Testis (tissue), 3 donors: ENCODE measurements around the gene WDFY4. TPM values are rescaled to one million over a fixed set of nuclear protein-coding genes. Genes with fewer than 3 reads are reported as not detected.

Experiments
- DNase-seq: peaks from one replicate; pipeline ENCODE4 v3.0.0-alpha.2; 2019
- H3K27ac ChIP-seq, 2 donors: fragments of 200-600 bp; sonication (generic); one replicate each; pipeline ENCODE4 v1.5.1; 2019
- H3K27me3 ChIP-seq: fragments of 200-600 bp; sonication (generic); one replicate; pipeline ENCODE4 v1.5.1; 2019
- H3K36me3 ChIP-seq: fragments of 200-600 bp; sonication (generic); one replicate; pipeline ENCODE4 v1.5.1; 2017; ENCODE audit warnings: low read depth; ENCODE audit errors: missing control alignments
- H3K4me1 ChIP-seq: fragments of 200-600 bp; sonication (generic); one replicate; pipeline ENCODE4 v1.5.1; 2019
- H3K4me3 ChIP-seq, 2 donors: fragments of 200-600 bp; sonication (generic); one replicate each; pipeline ENCODE4 v1.5.1; 2017 to 2019
- H3K9me3 ChIP-seq: fragments of 200-600 bp; sonication (generic); one replicate; pipeline ENCODE4 v1.5.1; 2017
- POLR2A ChIP-seq: fragments of 450-650 bp; IDR thresholded peaks from one replicate; pipeline ENCODE4 v1.6.1; 2017; ENCODE audit warnings: antibody characterized with exemption, mild to moderate bottlenecking, moderate library complexity
- WGBS, 2 donors: methylation state at CpG; one replicate each; pipeline ENCODE4 v1.1.5; 2018; 5-methylcytosine and 5-hydroxymethylcytosine counted together
- intact Hi-C: fragments of 100-400 bp; cut with DNase I; formaldehyde crosslinking; loops from one replicate; pipeline ENCODE4 v1.15.1; 2023; ENCODE audit warnings: low total_unique reads
- microRNA-seq, 2 donors: library from miRNA; unstranded; fragments of <30 nt; microRNA quantifications; one replicate each; pipeline ENCODE4, GENCODE V29; 2016; ENCODE audit warnings: borderline number of aligned reads in 2 of 2, borderline replicate concordance in 1 of 2
- polyA plus RNA-seq: library from polyadenylated mRNA; stranded (reverse); fragments of 350-450 nt; fragmentation: Illumina TruSeq; extraction: RNeasy Lipid Tissue Mini Kit (QIAGEN cat#74804); gene quantifications from one replicate; pipeline ENCODE4 v1.2.3, GENCODE V29; 2014; ENCODE audit warnings: low read depth, low replicate concordance; ENCODE audit not compliant: insufficient read depth
- small RNA-seq, 2 donors: library from RNA; depleted of rRNA; stranded (forward); fragments of <200 nt; gene quantifications; one replicate each; pipeline ENCODE3, GENCODE V24; 2016
- total RNA-seq, 2 donors: library from RNA; depleted of rRNA; stranded (reverse); fragments of >200 nt; gene quantifications; one replicate each; pipeline ENCODE4 v1.2.3, GENCODE V29; 2016
- TF ChIP-seq, protein P1 (sequence below), 3 experiments: fragments of 450-650 bp in 2 of 3; fragments of 200-600 bp in 1 of 3; sonication (generic) in 1 of 3; IDR thresholded peaks; one replicate each; pipeline ENCODE4 v1.5.1; 2016 to 2019; ENCODE audit warnings: antibody characterized with exemption in 3 of 3, mild to moderate bottlenecking in 2 of 3, moderate library complexity in 1 of 3

Gene WDFY4
- total and polyA plus RNA-seq, 3 donors from 2014 or later = 10.2 to 21.5 (median 18.4) TPM

DNA sequence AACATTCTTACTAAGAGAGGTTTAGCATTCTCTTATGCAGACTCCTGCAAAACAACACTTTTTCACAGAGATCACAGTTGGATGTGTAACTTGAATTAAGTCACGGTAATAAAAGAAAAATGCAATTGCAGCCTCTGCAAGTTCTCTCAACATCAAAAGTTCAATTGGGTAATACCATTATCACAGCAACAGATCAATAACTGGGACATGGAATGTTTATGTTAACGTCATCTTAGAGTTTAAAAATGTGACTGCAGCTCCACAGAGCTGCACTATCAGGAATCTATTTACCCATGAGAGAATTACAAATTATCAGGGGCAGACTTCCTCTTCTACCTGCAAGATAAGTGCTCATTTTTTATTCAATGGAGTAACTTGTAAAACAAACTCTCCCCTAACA, 344.0 kb downstream of the WDFY4 start:
- Histone ChIP-seq H3K4me1 (peaks cover 10% of the 10 kb centered on the region), H3K36me3 (no peaks in the 10 kb centered on the region), H3K9me3 (no peaks in the 10 kb centered on the region), H3K4me3 (no peak overlapping the region), H3K27ac (no peak overlapping the region), H3K27me3 (no peaks in the 10 kb centered on the region)
- TF ChIP-seq, protein P1, sequence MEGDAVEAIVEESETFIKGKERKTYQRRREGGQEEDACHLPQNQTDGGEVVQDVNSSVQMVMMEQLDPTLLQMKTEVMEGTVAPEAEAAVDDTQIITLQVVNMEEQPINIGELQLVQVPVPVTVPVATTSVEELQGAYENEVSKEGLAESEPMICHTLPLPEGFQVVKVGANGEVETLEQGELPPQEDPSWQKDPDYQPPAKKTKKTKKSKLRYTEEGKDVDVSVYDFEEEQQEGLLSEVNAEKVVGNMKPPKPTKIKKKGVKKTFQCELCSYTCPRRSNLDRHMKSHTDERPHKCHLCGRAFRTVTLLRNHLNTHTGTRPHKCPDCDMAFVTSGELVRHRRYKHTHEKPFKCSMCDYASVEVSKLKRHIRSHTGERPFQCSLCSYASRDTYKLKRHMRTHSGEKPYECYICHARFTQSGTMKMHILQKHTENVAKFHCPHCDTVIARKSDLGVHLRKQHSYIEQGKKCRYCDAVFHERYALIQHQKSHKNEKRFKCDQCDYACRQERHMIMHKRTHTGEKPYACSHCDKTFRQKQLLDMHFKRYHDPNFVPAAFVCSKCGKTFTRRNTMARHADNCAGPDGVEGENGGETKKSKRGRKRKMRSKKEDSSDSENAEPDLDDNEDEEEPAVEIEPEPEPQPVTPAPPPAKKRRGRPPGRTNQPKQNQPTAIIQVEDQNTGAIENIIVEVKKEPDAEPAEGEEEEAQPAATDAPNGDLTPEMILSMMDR (IDR thresholded peaks at IDR 0.05) = no peak
- no peak for TF ChIP-seq POLR2A
- 91 to 96% methylated on average over 2 of the region's 2 CpGs for WGBS, 2 donors
- intact Hi-C loops = no loop called here
- DNase-seq = no peak

DNA sequence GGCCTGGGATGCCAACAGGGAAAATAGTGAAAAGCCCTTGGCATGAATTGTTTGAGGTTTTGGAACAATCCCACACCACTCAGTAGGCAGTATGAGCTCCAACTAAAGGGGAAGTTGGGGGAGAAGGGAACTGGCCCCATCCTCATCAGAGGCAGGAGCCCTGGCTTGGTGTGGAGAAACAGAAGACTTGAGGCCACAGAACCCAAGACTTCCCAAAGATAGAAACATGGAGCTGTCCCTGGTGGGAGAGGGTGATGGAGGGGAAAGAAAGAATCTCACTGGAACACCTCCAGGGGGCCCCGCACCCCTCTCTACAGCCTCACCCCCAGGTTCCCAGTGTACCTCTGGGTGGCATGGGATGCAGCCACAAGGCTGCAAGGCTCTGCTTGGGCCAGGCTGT, 345.0 kb downstream of the WDFY4 start:
- TF ChIP-seq, protein P1 (IDR thresholded peaks at IDR 0.05) = no peak
- no peak for TF ChIP-seq POLR2A
- intact Hi-C loops = no loop called here
- WGBS, 2 donors = 100% methylated on average over 1 of the region's 1 CpG

More for the DNA sequence above, 345.0 kb downstream of the WDFY4 start:
- no peak for DNase-seq
- no peak overlapping the region for H3K4me3 ChIP-seq
- no peaks in the 10 kb centered on the region for H3K9me3 ChIP-seq
- no peak overlapping the region for H3K27ac ChIP-seq
- no peaks in the 10 kb centered on the region for H3K27me3 ChIP-seq
- H3K36me3 ChIP-seq = no peaks in the 10 kb centered on the region
- peaks cover 10% of the 10 kb centered on the region for H3K4me1 ChIP-seq

Small RNA genes lying within 50 kb of the gene (microRNA-seq; reads per million reads assigned to microRNA genes)
- 0 reads per million in 2 donors for gene MIR4294

Small RNA genes lying within 50 kb of the gene (small RNA-seq; reads per million reads assigned to genes)
- 0 reads per million in 2 donors for gene MIR4294

Other genes starting within 250 kb of the WDFY4 start
- 10 to 100 TPM in 1 of 2 donors, 1 to 10 TPM in 1; 6.2 to 11.9 TPM for gene ARHGAP22, start 79.8 kb upstream of the WDFY4 start, total RNA-seq
- gene ARHGAP22, start 79.8 kb upstream of the WDFY4 start, polyA plus RNA-seq = 8.8 TPM